ENCODE data around the gene ARAP2. TPM values are rescaled to one million over a fixed set of nuclear protein-coding genes. Genes with fewer than 3 reads are reported as not detected.

Gene ARAP2, protein sequence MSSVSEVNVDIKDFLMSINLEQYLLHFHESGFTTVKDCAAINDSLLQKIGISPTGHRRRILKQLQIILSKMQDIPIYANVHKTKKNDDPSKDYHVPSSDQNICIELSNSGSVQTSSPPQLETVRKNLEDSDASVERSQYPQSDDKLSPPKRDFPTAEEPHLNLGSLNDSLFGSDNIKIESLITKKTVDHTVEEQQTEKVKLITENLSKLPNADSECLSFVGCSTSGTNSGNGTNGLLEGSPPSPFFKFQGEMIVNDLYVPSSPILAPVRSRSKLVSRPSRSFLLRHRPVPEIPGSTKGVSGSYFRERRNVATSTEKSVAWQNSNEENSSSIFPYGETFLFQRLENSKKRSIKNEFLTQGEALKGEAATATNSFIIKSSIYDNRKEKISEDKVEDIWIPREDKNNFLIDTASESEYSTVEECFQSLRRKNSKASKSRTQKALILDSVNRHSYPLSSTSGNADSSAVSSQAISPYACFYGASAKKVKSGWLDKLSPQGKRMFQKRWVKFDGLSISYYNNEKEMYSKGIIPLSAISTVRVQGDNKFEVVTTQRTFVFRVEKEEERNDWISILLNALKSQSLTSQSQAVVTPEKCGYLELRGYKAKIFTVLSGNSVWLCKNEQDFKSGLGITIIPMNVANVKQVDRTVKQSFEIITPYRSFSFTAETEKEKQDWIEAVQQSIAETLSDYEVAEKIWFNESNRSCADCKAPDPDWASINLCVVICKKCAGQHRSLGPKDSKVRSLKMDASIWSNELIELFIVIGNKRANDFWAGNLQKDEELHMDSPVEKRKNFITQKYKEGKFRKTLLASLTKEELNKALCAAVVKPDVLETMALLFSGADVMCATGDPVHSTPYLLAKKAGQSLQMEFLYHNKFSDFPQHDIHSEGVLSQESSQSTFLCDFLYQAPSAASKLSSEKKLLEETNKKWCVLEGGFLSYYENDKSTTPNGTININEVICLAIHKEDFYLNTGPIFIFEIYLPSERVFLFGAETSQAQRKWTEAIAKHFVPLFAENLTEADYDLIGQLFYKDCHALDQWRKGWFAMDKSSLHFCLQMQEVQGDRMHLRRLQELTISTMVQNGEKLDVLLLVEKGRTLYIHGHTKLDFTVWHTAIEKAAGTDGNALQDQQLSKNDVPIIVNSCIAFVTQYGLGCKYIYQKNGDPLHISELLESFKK (N-terminal part only)
- 0.19 to 0.41 TPM (median 0.35 TPM) in 5 replicates for total RNA-seq (2022; extraction: Qiagen RNA extraction; ENCODE audit: low read depth)

DNA sequence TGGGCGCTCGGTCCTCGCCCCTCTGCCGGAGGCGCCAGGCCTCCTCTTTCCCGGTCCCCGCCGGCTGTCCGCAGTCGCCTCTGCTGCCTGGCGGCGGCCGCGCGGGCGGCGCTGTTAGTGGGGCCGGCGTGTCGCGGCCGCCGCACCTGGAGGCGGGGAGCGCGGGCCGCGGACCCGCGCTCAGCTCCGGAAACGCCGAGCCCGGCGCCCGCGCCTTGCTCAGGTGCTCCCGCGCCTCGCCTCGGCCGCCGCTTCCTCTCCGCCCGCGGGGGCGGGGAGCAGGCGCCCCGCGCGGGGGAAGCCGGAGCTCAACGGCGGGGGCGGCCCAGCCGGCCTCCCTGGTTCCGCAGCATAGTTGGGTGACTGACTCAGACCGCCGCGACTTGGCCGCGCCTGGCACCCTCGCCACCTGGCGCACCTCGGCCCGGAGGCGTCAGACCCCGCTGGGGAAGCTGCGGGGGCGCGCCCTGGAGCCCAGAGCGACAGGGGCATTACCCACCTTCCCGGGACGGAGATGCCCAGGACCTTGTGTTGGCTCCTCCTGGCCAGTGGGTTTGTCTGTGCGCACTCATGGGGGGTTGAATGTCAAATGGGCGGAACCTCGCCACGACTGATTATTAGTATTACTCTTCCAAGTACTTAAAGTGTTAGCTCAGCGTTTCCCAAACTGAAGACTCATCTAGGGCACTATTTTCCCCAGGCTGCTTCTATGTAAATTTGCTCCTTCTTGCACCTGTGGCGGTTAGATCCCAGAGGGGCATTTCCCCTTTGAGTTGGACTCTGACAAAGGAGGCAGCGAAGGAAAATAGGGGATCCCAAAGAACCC, at the start of gene ARAP2:
TSS of gene ARAP2 (minus strand) at position 258 of the 826 bp plus-strand sequence. CDS start 15,028 bp downstream, outside the sequence.

DNA sequence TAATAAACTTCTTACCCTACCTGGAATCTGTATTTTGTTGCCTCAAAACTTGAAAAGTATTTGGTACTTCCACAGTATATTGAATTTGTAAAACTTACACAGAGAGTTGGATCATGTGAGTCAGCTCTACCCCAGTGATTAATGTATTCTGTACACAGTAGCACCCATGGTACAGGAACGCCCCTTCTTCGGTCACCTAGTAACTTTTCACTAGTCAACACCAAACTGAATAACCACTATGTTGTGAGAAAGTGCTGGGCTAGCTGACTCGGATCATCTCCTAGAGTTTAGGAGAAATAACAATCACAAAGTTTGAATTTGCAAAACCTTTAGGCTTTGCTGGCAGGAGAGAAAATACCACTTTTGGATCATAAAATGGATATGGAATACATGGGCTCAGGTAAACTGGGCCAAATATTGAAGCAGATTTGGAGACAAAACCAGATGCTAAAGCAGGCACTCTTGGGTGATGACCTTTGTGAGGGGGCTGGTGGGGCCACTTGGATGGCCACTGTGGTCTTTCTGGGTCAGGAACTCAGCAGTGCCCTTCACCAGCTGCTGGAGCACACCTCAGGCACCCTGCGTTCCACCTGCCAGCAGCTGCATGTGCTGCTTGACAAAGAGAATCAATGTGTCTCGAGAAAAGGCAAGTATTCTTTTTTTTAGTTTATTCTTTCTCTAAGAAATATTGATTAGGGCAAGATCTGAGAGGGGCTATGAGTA, 37.2 kb upstream of the ARAP2 start, which contains the start of gene DTHD1:
TSS of gene DTHD1 (plus strand) at position 233 of the 723 bp plus-strand sequence. CDS start at position 376, 143 bp downstream.

Other genes starting within 250 kb of the ARAP2 start
- not detected in 5 replicates for gene DTHD1, start 37.1 kb upstream of the ARAP2 start, total RNA-seq (2022; extraction: Qiagen RNA extraction; ENCODE audit: low read depth)

Measured in A549 treated with GW870086 at 1 μM for 4 hours (cell line).